Forelimb muscle (tissue), 1 donor: Measurements from ENCODE around the gene RNPEPL1. TPM values are rescaled to one million over a fixed set of nuclear protein-coding genes. Genes with fewer than 3 reads are reported as not detected.
"Not testable (repeated sequence)": the region's sequence is repeated elsewhere in the genome, so short reads cannot be mapped to it uniquely, and the experiment has no call there.

ENCODE experiments used
- DNase-seq: peaks from one replicate; pipeline ENCODE4 v3.0.0-alpha.2; 2013; ENCODE audit warnings: low read depth
- polyA plus RNA-seq: library from polyadenylated mRNA; unstranded; fragments of 120-200 nt; gene quantifications from one replicate; pipeline ENCODE4 v1.2.1, GENCODE V29; 2013; ENCODE audit not compliant: insufficient read length

RNPEPL1 gene
- 33.2 TPM for polyA plus RNA-seq

- no peak for DNase-seq
These were observed at the start of gene RNPEPL1 for GRCh38 chr2:240567872-240568677. Gene RNPEPL1, plus strand, starts transcription at chr2:240568484. Its CDS starts 103 bp downstream, at chr2:240568587.

GRCh38 chr2:240518981-240519380, 49.3 kb upstream of the RNPEPL1 start:
- no peak for DNase-seq

- DNase-seq, result no peak
These were observed 48.7 kb upstream of the RNPEPL1 start for GRCh38 chr2:240519396-240520129.

GRCh38 chr2:240520130-240520973, 47.9 kb upstream of the RNPEPL1 start:
- no peak for DNase-seq

- no peak for DNase-seq
These were observed 47.3 kb upstream of the RNPEPL1 start for GRCh38 chr2:240520974-240521350.

GRCh38 chr2:240521885-240522284, 46.4 kb upstream of the RNPEPL1 start:
- DNase-seq, result not testable (repeated sequence)

GRCh38 chr2:240522406-240522805, 45.9 kb upstream of the RNPEPL1 start:
- no peak for DNase-seq

- no peak for DNase-seq
These were observed 44.6 kb upstream of the RNPEPL1 start for GRCh38 chr2:240523451-240524281.

- no peak for DNase-seq
These were observed 43.1 kb upstream of the RNPEPL1 start for GRCh38 chr2:240524963-240525718.

- no peak for DNase-seq
These were observed 42.5 kb upstream of the RNPEPL1 start for GRCh38 chr2:240525802-240526201.

GRCh38 chr2:240526521-240526920, 41.8 kb upstream of the RNPEPL1 start:
- DNase-seq, result no peak

GRCh38 chr2:240527153-240527750, 41.0 kb upstream of the RNPEPL1 start:
- DNase-seq, result no peak

GRCh38 chr2:240528406-240529040, 39.8 kb upstream of the RNPEPL1 start:
- DNase-seq, result no peak

GRCh38 chr2:240529344-240529999, 38.8 kb upstream of the RNPEPL1 start:
- DNase-seq, result no peak

- no peak for DNase-seq
These were observed 38.1 kb upstream of the RNPEPL1 start for GRCh38 chr2:240530181-240530580.

GRCh38 chr2:240531038-240531437, 37.2 kb upstream of the RNPEPL1 start:
- DNase-seq, result no peak

GRCh38 chr2:240532031-240532775, 36.1 kb upstream of the RNPEPL1 start:
- no peak for DNase-seq
